ENCODE results near the gene METTL8.

DNA sequence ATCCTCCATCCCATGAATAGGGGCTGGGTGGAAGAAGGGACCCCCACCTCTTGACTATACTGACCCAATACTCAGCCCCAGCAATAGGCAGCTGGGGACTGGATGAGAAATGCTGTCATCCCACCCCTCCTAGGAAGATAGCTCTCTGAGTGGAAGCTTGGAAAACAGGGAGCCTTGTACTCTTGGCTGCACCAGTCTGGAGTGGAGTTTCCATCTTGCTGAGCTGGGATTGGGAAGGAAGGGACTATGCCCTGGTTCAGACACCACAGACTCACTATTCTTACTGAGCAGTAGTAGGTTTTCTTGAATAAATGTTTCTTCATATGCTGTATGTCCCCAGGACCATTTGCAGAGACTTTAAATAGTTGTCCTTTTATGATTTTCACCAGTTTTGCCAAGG, 7.7 kb upstream of the METTL8 start:
- no peak for TF ChIP-seq POLR2A (IDR thresholded peaks at IDR 0.05)
- no peak for TF ChIP-seq CTCF (IDR thresholded peaks at IDR 0.05)
- no peak for TF ChIP-seq POLR2AphosphoS5 (IDR thresholded peaks at IDR 0.05)
- no peak for TF ChIP-seq EP300 (IDR thresholded peaks at IDR 0.05)

Measured in upper lobe of left lung (tissue), 4 donors.